Measurements from ENCODE around the gene DGKB.

Gene DGKB

DNA sequence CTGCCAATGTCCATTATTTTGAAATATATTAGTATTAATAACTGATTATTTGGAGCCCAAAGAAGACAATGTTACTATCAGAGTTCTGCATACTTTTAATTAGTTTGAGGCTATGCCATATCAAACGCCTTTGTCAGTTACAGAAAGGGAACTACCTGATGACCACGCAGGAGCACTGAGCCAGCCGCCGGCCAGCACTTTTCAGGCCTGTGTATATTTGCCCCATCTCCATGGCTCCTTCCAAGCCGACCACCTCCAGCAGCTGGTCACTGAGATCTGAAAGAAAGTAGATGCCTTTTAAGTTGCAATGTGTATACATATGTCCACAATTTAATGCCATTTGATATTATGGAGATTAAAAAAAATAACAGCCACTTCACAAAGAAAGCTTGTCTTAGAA, 724.7 kb downstream of the DGKB start:
- H3K9me3 ChIP-seq (ENCODE audit: control insufficient read depth, low read length): no peaks in the 10 kb centered on the region
- H3K4me2 ChIP-seq (ENCODE audit: low read length, poor library complexity, severe bottlenecking): no peak overlapping the region
- no peak for DNase-seq
- H3K18ac ChIP-seq (ENCODE audit: low read depth in 1 of 2, low read length in 2 of 2): no peak overlapping the region
- no peak overlapping the region for H2AFZ ChIP-seq (ENCODE audit: low read depth, low read length)
- H2BK15ac ChIP-seq (ENCODE audit: low read depth, poor library complexity, severe bottlenecking): no peak overlapping the region
- H3K4ac ChIP-seq (ENCODE audit: low read depth in 1 of 2, low read length in 2 of 2): no peak overlapping the region
- no peak overlapping the region for H4K8ac ChIP-seq (ENCODE audit: low read length)
- no peaks in the 10 kb centered on the region for H3K4me1 ChIP-seq (ENCODE audit: control insufficient read depth, insufficient read depth, low read depth, low read length)
- no peak overlapping the region for H4K91ac ChIP-seq (ENCODE audit: low read length)
- WGBS: 96% methylated on average over 4 of the region's 5 CpGs
- H2BK120ac ChIP-seq (ENCODE audit: low read depth, low read length): no peak overlapping the region
- no peak overlapping the region for H3K27ac ChIP-seq (ENCODE audit: low read length, poor library complexity, severe bottlenecking)
- H2BK5ac ChIP-seq (ENCODE audit: low read depth, low read length, poor library complexity, severe bottlenecking): no peak overlapping the region
- H3K23ac ChIP-seq (ENCODE audit: low read length in 2 of 2): no peak overlapping the region
- no peak overlapping the region for H3K4me3 ChIP-seq (ENCODE audit: insufficient read depth in 1 of 2, low read depth in 1 of 2, low read length in 2 of 2)
- no peak overlapping the region for H3K14ac ChIP-seq (ENCODE audit: low read length in 2 of 2)
- no peaks in the 10 kb centered on the region for H3K27me3 ChIP-seq (ENCODE audit: control insufficient read depth in 1 of 2, insufficient read depth in 1 of 2, low read length in 2 of 2)
- H2BK12ac ChIP-seq (ENCODE audit: low read length in 2 of 2): no peak overlapping the region
- no peaks in the 10 kb centered on the region for H3K36me3 ChIP-seq (ENCODE audit: control insufficient read depth in 1 of 2, insufficient read depth in 2 of 2, low read depth in 1 of 2, low read length in 2 of 2)
- no peak overlapping the region for H3K9ac ChIP-seq (ENCODE audit: low read length)
- no peak overlapping the region for H2AK5ac ChIP-seq (ENCODE audit: low read length, severe bottlenecking)
- H3K79me1 ChIP-seq (replicated peaks; ENCODE audit: low read length, poor library complexity, severe bottlenecking): no peaks in the 10 kb centered on the region

DNA sequence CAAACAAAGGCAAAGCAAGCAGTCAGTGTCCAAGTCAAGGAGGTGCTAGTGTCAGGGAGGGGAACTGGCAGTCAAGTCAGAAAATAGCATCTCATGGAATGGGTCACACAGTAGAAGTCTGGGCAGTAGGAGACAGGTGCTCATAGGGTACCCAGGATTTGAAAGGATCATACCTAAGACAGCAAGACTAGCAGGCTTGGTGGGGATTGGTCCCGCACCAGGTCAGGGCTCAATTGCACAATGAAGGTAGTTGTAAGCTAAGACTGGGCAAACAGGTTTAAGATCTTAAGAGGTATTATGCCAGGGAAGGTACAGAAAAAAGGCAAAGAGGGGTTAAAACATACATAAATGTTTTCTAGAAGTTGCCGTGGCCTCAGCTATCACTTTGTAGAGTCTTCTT, 731.7 kb downstream of the DGKB start:
- Histone ChIP-seq H3K4ac (ENCODE audit: low read depth in 1 of 2, low read length in 2 of 2) (no peak overlapping the region), H3K27ac (ENCODE audit: low read length, poor library complexity, severe bottlenecking) (no peak overlapping the region), H2AK5ac (ENCODE audit: low read length, severe bottlenecking) (no peak overlapping the region), H3K27me3 (ENCODE audit: control insufficient read depth in 1 of 2, insufficient read depth in 1 of 2, low read length in 2 of 2) (no peaks in the 10 kb centered on the region), H2BK5ac (ENCODE audit: low read depth, low read length, poor library complexity, severe bottlenecking) (no peak overlapping the region), H3K18ac (ENCODE audit: low read depth in 1 of 2, low read length in 2 of 2) (no peak overlapping the region), H4K8ac (ENCODE audit: low read length) (no peak overlapping the region), H2AFZ (ENCODE audit: low read depth, low read length) (no peak overlapping the region), H3K9ac (ENCODE audit: low read length) (no peak overlapping the region), H3K9me3 (ENCODE audit: control insufficient read depth, low read length) (no peaks in the 10 kb centered on the region), H2BK120ac (ENCODE audit: low read depth, low read length) (no peak overlapping the region), H3K79me1 (replicated peaks; ENCODE audit: low read length, poor library complexity, severe bottlenecking) (no peaks in the 10 kb centered on the region), H4K91ac (ENCODE audit: low read length) (no peak overlapping the region), H2BK12ac (ENCODE audit: low read length in 2 of 2) (no peak overlapping the region), H2BK15ac (ENCODE audit: low read depth, poor library complexity, severe bottlenecking) (no peak overlapping the region), H3K4me3 (ENCODE audit: insufficient read depth in 1 of 2, low read depth in 1 of 2, low read length in 2 of 2) (no peak overlapping the region), H3K36me3 (ENCODE audit: control insufficient read depth in 1 of 2, insufficient read depth in 2 of 2, low read depth in 1 of 2, low read length in 2 of 2) (no peaks in the 10 kb centered on the region), H3K23ac (ENCODE audit: low read length in 2 of 2) (no peak overlapping the region), H3K4me1 (ENCODE audit: control insufficient read depth, insufficient read depth, low read depth, low read length) (no peaks in the 10 kb centered on the region), H3K4me2 (ENCODE audit: low read length, poor library complexity, severe bottlenecking) (no peak overlapping the region), H3K14ac (ENCODE audit: low read length in 2 of 2) (no peak overlapping the region)
- 97% methylated on average over 1 of the region's 2 CpGs for WGBS
- DNase-seq: no peak

DNA sequence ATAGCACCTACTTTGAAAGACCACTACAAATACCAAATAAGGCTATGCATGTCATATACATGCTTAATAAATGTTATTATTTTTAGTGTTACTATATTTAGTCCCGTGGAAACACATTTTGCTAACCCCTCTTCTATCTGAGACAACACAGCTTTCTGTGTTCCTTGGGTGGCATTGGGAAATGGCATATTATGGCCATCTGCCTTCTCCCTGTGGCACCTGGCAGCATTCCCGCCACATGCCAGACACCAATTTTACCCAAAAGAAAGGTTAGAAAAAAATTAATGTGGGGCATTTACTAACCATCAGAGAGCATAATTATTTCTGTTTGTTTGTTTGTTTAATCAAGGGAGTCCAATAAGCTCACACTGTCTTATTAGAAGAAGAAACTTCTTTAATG, 744.4 kb downstream of the DGKB start:
- no peak overlapping the region for H2BK15ac ChIP-seq (ENCODE audit: low read depth, poor library complexity, severe bottlenecking)
- H2BK12ac ChIP-seq (ENCODE audit: low read length in 2 of 2): no peak overlapping the region
- H3K4me2 ChIP-seq (ENCODE audit: low read length, poor library complexity, severe bottlenecking): no peak overlapping the region
- no peak overlapping the region for H3K9ac ChIP-seq (ENCODE audit: low read length)
- H3K4me3 ChIP-seq (ENCODE audit: insufficient read depth in 1 of 2, low read depth in 1 of 2, low read length in 2 of 2): no peak overlapping the region
- no peak overlapping the region for H2BK5ac ChIP-seq (ENCODE audit: low read depth, low read length, poor library complexity, severe bottlenecking)
- no peaks in the 10 kb centered on the region for H3K79me1 ChIP-seq (replicated peaks; ENCODE audit: low read length, poor library complexity, severe bottlenecking)
- no peak overlapping the region for H3K18ac ChIP-seq (ENCODE audit: low read depth in 1 of 2, low read length in 2 of 2)
- no peak overlapping the region for H3K27ac ChIP-seq (ENCODE audit: low read length, poor library complexity, severe bottlenecking)
- no CpG with 5 or more reads among the region's 2 CpGs for WGBS
- no peak overlapping the region for H3K23ac ChIP-seq (ENCODE audit: low read length in 2 of 2)
- H4K8ac ChIP-seq (ENCODE audit: low read length): no peak overlapping the region
- no peak for DNase-seq
- H3K4me1 ChIP-seq (ENCODE audit: control insufficient read depth, insufficient read depth, low read depth, low read length): no peaks in the 10 kb centered on the region
- no peak overlapping the region for H2AFZ ChIP-seq (ENCODE audit: low read depth, low read length)
- no peaks in the 10 kb centered on the region for H3K36me3 ChIP-seq (ENCODE audit: control insufficient read depth in 1 of 2, insufficient read depth in 2 of 2, low read depth in 1 of 2, low read length in 2 of 2)
- no peak overlapping the region for H3K4ac ChIP-seq (ENCODE audit: low read depth in 1 of 2, low read length in 2 of 2)
- no peak overlapping the region for H2BK120ac ChIP-seq (ENCODE audit: low read depth, low read length)
- no peak overlapping the region for H2AK5ac ChIP-seq (ENCODE audit: low read length, severe bottlenecking)
- H3K9me3 ChIP-seq (ENCODE audit: control insufficient read depth, low read length): no peaks in the 10 kb centered on the region
- H3K14ac ChIP-seq (ENCODE audit: low read length in 2 of 2): no peak overlapping the region
- H3K27me3 ChIP-seq (ENCODE audit: control insufficient read depth in 1 of 2, insufficient read depth in 1 of 2, low read length in 2 of 2): no peaks in the 10 kb centered on the region
- H4K91ac ChIP-seq (ENCODE audit: low read length): no peak overlapping the region

DNA sequence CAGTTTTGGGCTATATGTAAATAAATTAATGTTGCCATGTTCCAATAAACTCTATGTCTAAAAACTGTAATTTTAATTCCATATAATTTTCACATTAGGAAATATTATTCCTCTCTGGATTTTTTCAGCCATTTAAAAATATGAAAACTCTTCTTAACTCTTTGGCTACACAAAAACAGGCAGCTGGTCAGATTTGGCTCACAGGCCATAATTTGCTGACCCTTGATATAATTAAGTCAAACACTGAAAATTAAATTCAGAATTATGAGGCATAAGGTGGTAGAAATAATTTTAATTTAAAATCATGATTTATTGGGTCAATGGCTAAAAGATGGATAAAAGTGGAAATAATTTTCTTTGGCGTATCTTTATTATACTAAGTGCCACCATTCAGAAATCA, 746.1 kb downstream of the DGKB start:
- H4K91ac ChIP-seq (ENCODE audit: low read length): no peak overlapping the region
- no peak overlapping the region for H2BK15ac ChIP-seq (ENCODE audit: low read depth, poor library complexity, severe bottlenecking)
- no peaks in the 10 kb centered on the region for H3K4me1 ChIP-seq (ENCODE audit: control insufficient read depth, insufficient read depth, low read depth, low read length)
- H3K27ac ChIP-seq (ENCODE audit: low read length, poor library complexity, severe bottlenecking): no peak overlapping the region
- WGBS: no CpG with 5 or more reads among the region's 1 CpG
- no peak overlapping the region for H2AFZ ChIP-seq (ENCODE audit: low read depth, low read length)
- no peak overlapping the region for H3K9ac ChIP-seq (ENCODE audit: low read length)
- no peak overlapping the region for H3K4me3 ChIP-seq (ENCODE audit: insufficient read depth in 1 of 2, low read depth in 1 of 2, low read length in 2 of 2)
- H3K79me1 ChIP-seq (replicated peaks; ENCODE audit: low read length, poor library complexity, severe bottlenecking): no peaks in the 10 kb centered on the region
- H2BK120ac ChIP-seq (ENCODE audit: low read depth, low read length): no peak overlapping the region
- no peak overlapping the region for H3K14ac ChIP-seq (ENCODE audit: low read length in 2 of 2)
- H3K18ac ChIP-seq (ENCODE audit: low read depth in 1 of 2, low read length in 2 of 2): no peak overlapping the region
- DNase-seq: no peak
- H3K9me3 ChIP-seq (ENCODE audit: control insufficient read depth, low read length): no peaks in the 10 kb centered on the region
- no peaks in the 10 kb centered on the region for H3K27me3 ChIP-seq (ENCODE audit: control insufficient read depth in 1 of 2, insufficient read depth in 1 of 2, low read length in 2 of 2)
- no peak overlapping the region for H3K4ac ChIP-seq (ENCODE audit: low read depth in 1 of 2, low read length in 2 of 2)
- H3K36me3 ChIP-seq (ENCODE audit: control insufficient read depth in 1 of 2, insufficient read depth in 2 of 2, low read depth in 1 of 2, low read length in 2 of 2): no peaks in the 10 kb centered on the region
- no peak overlapping the region for H2BK12ac ChIP-seq (ENCODE audit: low read length in 2 of 2)
- no peak overlapping the region for H3K4me2 ChIP-seq (ENCODE audit: low read length, poor library complexity, severe bottlenecking)
- no peak overlapping the region for H2BK5ac ChIP-seq (ENCODE audit: low read depth, low read length, poor library complexity, severe bottlenecking)
- H2AK5ac ChIP-seq (ENCODE audit: low read length, severe bottlenecking): no peak overlapping the region
- H4K8ac ChIP-seq (ENCODE audit: low read length): no peak overlapping the region
- no peak overlapping the region for H3K23ac ChIP-seq (ENCODE audit: low read length in 2 of 2)
